PC-9 (cell line): ENCODE measurements around the gene IFT122. TPM values are rescaled to one million over a fixed set of nuclear protein-coding genes. Genes with fewer than 3 reads are reported as not detected.

Source experiments
- BruUV-seq: library from RNA; stranded (reverse); fragments of 400-500 nt; replicated peaks from 2 replicates; lab custom pipeline; 2021; lab: Mats Ljungman, UMichigan
- CTCF ChIA-PET: fragments of 300-600 bp; sonication (Branson Sonifier 250); formaldehyde crosslinking; loops from one replicate; lab custom pipeline; 2022; ENCODE audit warnings: antibody characterized with exemption; lab: Charles Lee
- POLR2A ChIA-PET: fragments of 300-600 bp; sonication (Branson Sonifier 250); formaldehyde crosslinking; loops from one replicate; lab custom pipeline; 2022; ENCODE audit warnings: antibody characterized with exemption; ENCODE audit not compliant: unreplicated experiment; lab: Charles Lee
- DNase-seq, 2 experiments: peaks; one replicate each; pipeline versions ENCODE4 v3.0.0 to v3.0.0-alpha.2; 2015 to 2022; ENCODE audit warnings: mixed read lengths in 1 of 2
- H2AFZ ChIP-seq: fragments of 200-600 bp; sonication (generic); 2 replicates; pipeline ENCODE4 v1.8.1; 2017; ENCODE audit warnings: antibody characterized with exemption
- H3F3A ChIP-seq: fragments of 200-600 bp; sonication (generic); 2 replicates; pipeline ENCODE4 v1.8.1; 2017; ENCODE audit warnings: antibody characterized with exemption, mild to moderate bottlenecking, low read depth; ENCODE audit not compliant: insufficient read depth
- H3K27ac ChIP-seq: fragments of 200-600 bp; sonication (generic); 2 replicates; pipeline ENCODE4 v1.6.1; 2016; ENCODE audit warnings: mixed run types
- H3K27me3 ChIP-seq: fragments of 200-600 bp; sonication (generic); 2 replicates; pipeline ENCODE4 v1.6.1; 2016; ENCODE audit warnings: low read depth, mixed run types; ENCODE audit not compliant: insufficient read depth
- H3K36me3 ChIP-seq: fragments of 200-600 bp; sonication (generic); 2 replicates; pipeline ENCODE4 v1.6.1; 2016; ENCODE audit warnings: low read depth, mixed run types
- H3K4me1 ChIP-seq: fragments of 200-600 bp; sonication (generic); replicated peaks from 2 replicates; pipeline ENCODE4 v1.6.1; 2016; ENCODE audit warnings: mixed run types; ENCODE audit not compliant: insufficient read depth
- H3K4me2 ChIP-seq: fragments of 200-600 bp; sonication (generic); 2 replicates; pipeline ENCODE4 v1.6.1; 2017; ENCODE audit warnings: mixed run types
- H3K4me3 ChIP-seq: fragments of 200-600 bp; sonication (generic); 2 replicates; pipeline ENCODE4 v1.6.1; 2016; ENCODE audit warnings: mixed run types
- H3K79me2 ChIP-seq: fragments of 200-600 bp; sonication (generic); 2 replicates; pipeline ENCODE4 v1.6.1; 2017; ENCODE audit warnings: low read depth, mixed run types
- H3K9me2 ChIP-seq: fragments of 200-600 bp; sonication (generic); 2 replicates; pipeline ENCODE4 v1.8.1; 2017; ENCODE audit warnings: mild to moderate bottlenecking; ENCODE audit not compliant: insufficient read depth
- H3K9me3 ChIP-seq: fragments of 200-600 bp; sonication (generic); 2 replicates; pipeline ENCODE4 v1.8.1; 2016; ENCODE audit warnings: low read depth; ENCODE audit not compliant: insufficient read depth
- H4K20me1 ChIP-seq: fragments of 200-600 bp; sonication (generic); 2 replicates; pipeline ENCODE4 v1.8.1; 2017; ENCODE audit not compliant: insufficient read depth
- EZH2 ChIP-seq: fragments of 200-600 bp; sonication (generic); IDR thresholded peaks from 2 replicates; pipeline ENCODE4 v1.8.0; 2017; ENCODE audit warnings: antibody characterized with exemption, low read depth
- intact Hi-C: fragments of 100-400 bp; cut with micrococcal nuclease; formaldehyde crosslinking; loops from one replicate; pipeline ENCODE4 v1.10.0; 2022; ENCODE audit not compliant: unreplicated experiment
- total RNA-seq: library from RNA; stranded (reverse); gene quantifications from 2 replicates; pipeline ENCODE4 v1.2.3, GENCODE V29; 2021
- TF ChIP-seq, protein P1 (sequence below): fragments of 200-600 bp; sonication (generic); conservative IDR thresholded peaks from 2 replicates; pipeline ENCODE4 v1.6.1; 2017; ENCODE audit warnings: mixed run types, antibody characterized with exemption, mild to moderate bottlenecking, moderate library complexity

IFT122 gene
- total RNA-seq, 1 experiment from 2014 or later = 55.6 TPM

DNA sequence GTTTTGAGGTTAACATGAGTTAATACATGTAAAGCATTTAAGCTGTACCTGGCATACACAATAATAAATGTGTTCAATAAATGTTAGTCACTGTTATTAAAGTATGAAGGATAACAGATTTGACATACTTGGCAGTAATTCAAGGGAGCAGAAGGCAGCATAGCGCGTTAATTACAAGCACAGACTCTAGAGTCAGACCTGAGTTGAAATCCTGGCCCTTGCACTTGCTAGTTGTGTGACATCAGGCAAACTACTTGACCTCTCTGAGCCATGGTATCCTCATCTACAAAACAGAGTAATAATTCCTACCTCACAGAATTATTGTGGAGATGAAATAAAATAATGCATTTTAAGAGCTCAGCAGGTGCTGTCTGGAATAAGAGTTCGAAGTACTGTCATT lies 5.4 kb downstream of the IFT122 start:
- ChIA-PET CTCF (no interaction called here), POLR2A (no interaction called here)
- no peak overlapping the region for H2AFZ ChIP-seq
- no peak overlapping the region for H3K4me2 ChIP-seq
- H3F3A ChIP-seq = 0 out of 2 replicates have a peak, but pooled peaks cover 7% of the 10 kb centered on the region
- H3K79me2 ChIP-seq = peaks cover 23% of the 10 kb centered on the region
- no peaks in the 10 kb centered on the region for H3K36me3 ChIP-seq
- no peaks in the 10 kb centered on the region for H3K9me3 ChIP-seq
- no peaks in the 10 kb centered on the region for H4K20me1 ChIP-seq
- BruUV-seq = no TSS peak
- intact Hi-C loops = no loop called here
- no peak overlapping the region for H3K4me3 ChIP-seq
- no peaks in the 10 kb centered on the region for H3K9me2 ChIP-seq
- peaks cover 16% of the 10 kb centered on the region for H3K4me1 ChIP-seq
- TF ChIP-seq, protein P1, sequence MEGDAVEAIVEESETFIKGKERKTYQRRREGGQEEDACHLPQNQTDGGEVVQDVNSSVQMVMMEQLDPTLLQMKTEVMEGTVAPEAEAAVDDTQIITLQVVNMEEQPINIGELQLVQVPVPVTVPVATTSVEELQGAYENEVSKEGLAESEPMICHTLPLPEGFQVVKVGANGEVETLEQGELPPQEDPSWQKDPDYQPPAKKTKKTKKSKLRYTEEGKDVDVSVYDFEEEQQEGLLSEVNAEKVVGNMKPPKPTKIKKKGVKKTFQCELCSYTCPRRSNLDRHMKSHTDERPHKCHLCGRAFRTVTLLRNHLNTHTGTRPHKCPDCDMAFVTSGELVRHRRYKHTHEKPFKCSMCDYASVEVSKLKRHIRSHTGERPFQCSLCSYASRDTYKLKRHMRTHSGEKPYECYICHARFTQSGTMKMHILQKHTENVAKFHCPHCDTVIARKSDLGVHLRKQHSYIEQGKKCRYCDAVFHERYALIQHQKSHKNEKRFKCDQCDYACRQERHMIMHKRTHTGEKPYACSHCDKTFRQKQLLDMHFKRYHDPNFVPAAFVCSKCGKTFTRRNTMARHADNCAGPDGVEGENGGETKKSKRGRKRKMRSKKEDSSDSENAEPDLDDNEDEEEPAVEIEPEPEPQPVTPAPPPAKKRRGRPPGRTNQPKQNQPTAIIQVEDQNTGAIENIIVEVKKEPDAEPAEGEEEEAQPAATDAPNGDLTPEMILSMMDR = no peak
- TF ChIP-seq EZH2 = no peak
- no peak for DNase-seq
- no peaks in the 10 kb centered on the region for H3K27me3 ChIP-seq
- H3K27ac ChIP-seq = no peak overlapping the region

DNA sequence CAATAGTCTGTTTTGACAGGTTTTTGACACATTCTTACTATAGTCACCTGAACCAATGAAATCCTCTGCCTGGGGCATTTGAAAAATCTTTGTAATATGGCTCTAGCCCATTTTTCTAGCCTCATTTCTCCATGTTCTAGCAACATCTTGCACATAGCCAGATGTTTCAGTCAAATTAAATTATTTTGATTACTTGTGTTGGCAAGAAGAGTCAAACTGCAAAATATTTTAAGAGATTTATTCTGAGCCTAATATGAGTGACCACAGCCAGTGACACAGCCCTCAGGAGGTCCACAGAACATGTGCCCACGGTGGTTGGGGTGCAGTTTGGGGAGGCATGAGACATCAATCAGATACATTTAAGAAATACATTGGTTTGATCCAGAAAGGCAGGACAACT lies 6.9 kb downstream of the IFT122 start:
- no TSS peak for BruUV-seq
- no peaks in the 10 kb centered on the region for H3K27me3 ChIP-seq
- H3F3A ChIP-seq = 0 out of 2 replicates have a peak, but pooled peaks cover 7% of the 10 kb centered on the region
- peaks cover 4% of the 10 kb centered on the region for H3K4me1 ChIP-seq
- no peaks in the 10 kb centered on the region for H4K20me1 ChIP-seq
- H3K9me2 ChIP-seq = no peaks in the 10 kb centered on the region
- TF ChIP-seq, protein P1 = no peak
- no peak for TF ChIP-seq EZH2
- CTCF ChIA-PET = no interaction called here
- intact Hi-C loops = no loop called here
- H3K4me3 ChIP-seq = no peak overlapping the region
- no peak overlapping the region for H3K27ac ChIP-seq
- H3K36me3 ChIP-seq = no peaks in the 10 kb centered on the region
- no peak overlapping the region for H3K4me2 ChIP-seq
- no peak overlapping the region for H2AFZ ChIP-seq
- no peaks in the 10 kb centered on the region for H3K9me3 ChIP-seq
- no peak for DNase-seq
- POLR2A ChIA-PET = no interaction called here
- peaks cover 10% of the 10 kb centered on the region for H3K79me2 ChIP-seq

DNA sequence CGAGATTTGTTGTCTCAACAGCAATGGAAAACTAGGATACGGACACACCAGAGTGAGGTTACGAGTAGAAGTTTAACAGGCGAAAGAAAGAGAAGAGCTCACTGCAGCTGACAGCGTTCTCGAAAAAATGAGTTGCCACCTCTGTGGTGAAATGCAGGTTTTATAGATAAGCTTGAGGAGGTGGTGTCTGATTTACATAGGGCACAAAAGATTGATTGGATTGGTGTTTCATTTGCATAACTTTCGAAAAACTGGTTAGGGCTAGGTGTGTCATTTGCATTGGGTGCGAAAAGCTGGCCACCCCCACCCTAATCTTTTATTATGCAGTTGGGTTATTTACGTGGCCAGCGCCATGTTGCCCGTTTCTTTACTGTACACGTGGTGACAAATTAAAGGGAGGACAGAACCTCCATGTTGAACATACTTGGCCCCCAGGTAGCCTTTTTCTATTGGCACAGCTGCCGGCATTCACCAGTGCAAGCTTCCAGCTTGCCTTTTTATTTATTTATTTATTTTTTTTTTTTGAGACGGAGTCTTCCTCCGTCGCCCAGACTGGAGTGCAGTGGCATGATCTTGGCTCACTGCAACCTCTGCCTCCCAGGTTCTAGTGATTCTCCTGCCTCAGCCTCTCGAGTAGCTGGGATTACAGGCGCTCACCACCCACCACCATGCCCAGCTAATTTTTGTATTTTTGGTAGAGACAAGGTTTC lies 8.3 kb downstream of the IFT122 start:
- Histone ChIP-seq H4K20me1 (no peaks in the 10 kb centered on the region), H3K9me3 (no peaks in the 10 kb centered on the region), H3K9me2 (no peaks in the 10 kb centered on the region; the same call in 1 of the 2 replicates), H2AFZ (no peak overlapping the region), H3F3A (0 out of 2 replicates have a peak, but pooled peaks cover 7% of the 10 kb centered on the region), H3K79me2 (no peaks in the 10 kb centered on the region), H3K27me3 (no peaks in the 10 kb centered on the region), H3K4me2 (no peak overlapping the region), H3K36me3 (no peaks in the 10 kb centered on the region), H3K4me1 (no peaks in the 10 kb centered on the region), H3K27ac (no peak overlapping the region), H3K4me3 (no peak overlapping the region)
- ChIA-PET CTCF (interaction anchor here (0.6 kb wide), 1 partner anchor 369 kb away, joined by 3 read pairs; no protein-coding TSS in a partner anchor), POLR2A (interaction anchor here (0.5 to 0.6 kb wide), 2 partner anchors 24 to 328 kb away, joined by 5 to 6 read pairs; no protein-coding TSS in a partner anchor)
- TF ChIP-seq, protein P1 = no peak
- TF ChIP-seq EZH2 = no peak
- BruUV-seq = no TSS peak
- intact Hi-C loops = no loop called here
- DNase-seq = no peak
